ENCODE results near the gene CLEC6A.
"Not testable (repeated sequence)": the region's sequence is repeated elsewhere in the genome, so short reads cannot be mapped to it uniquely, and the experiment has no call there.

The CLEC6A gene

GRCh38 chr12:8455727-8456360 lies at the start of gene CLEC6A:
TSS of gene CLEC6A (plus strand) at chr12:8455962. CDS start at chr12:8456112, 150 bp downstream.
- DNase-seq (ENCODE audit: low read depth) = no peak

DNA sequence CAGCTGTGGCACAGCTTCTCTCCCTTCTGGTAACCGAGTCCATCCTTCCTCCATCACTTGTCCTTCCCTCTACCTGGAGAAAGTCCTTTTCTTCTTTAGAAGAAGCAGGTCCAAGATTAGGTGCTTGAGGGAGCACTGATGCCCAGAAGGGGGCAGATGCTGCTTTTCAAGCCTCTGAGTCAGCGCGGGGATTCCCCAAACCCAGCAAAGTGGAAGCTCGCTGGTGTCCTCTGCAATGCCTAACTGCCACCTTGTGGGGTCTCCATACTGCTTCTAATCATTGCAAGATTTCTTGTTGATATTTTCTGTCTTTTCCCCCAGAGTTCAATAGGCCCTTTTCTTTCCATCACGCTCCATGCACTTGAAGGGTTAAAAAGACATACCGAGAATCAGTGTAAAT lies 36.2 kb upstream of the CLEC6A start:
- DNase-seq (ENCODE audit: low read depth) = not testable (repeated sequence)

DNA sequence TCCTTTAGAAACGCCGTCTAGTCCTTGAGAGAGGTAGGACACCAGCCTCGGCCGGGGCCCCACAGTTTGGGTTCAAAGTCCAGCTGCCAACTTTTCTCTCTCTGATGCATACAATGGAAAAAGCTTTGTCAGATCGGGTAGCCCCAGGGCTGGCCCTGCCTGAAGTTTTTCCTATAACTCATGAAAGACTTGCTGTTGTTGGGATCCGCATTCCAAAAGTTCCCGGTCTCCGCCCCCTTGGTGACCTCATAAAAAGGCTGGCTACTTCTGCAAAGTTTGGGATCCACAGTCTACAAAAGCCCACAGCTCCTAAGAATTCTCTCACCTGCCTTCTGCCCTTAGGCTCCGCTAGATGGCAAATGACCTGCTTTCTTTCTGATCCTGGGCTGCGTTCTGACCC lies 35.3 kb upstream of the CLEC6A start:
- no peak for DNase-seq (ENCODE audit: low read depth)

DNA sequence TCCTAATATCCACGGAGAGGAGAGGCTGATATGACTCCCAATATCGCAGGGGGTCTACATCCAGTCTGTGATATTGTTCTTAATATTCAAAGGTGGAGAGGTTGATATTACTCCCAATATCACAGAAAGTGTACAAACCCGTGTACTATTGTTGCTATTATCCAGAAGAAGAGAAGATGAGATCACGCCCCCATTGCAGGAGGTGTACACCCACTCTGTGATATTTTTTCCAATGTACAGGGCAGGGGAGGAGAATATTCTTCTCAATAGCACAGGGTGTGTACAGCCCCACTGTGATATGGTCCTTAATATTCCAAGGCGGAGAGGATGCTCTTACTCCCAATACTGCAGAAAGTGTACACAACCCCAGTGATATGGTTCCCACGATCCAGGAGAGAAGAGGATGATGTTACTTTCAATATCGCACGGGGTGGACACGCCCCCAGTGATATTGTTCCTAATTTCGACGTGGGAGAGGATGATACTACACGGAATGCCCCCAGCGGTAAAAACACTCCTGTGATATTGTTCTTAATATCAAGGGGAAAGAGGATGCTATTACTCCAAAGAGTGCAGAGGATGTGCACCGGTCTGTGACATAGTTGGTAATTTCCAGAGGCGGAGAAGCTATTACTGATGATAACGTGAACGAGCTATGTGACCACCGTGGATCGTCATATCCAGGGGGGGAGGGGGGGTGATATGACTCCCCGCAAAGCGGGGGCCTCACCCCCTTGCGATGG lies 11.1 kb upstream of the CLEC6A start:
- not testable (repeated sequence) for DNase-seq (ENCODE audit: low read depth)

DNA sequence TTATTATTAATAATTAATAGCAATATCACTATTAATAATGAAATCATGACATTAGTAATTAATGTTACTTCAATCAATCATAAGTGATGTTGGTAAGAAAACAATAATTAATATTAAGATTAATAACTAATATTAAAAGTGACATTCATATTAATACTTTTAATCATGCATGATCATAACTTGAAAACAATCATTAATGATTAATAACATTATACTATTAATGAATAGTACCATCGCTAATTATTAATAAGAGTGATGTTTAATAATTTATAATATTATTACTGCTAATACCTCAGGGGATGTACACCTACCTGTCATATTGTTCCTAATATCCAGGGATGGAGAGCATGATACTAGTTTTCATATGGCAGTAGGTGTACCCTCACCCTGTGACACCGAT lies 10.0 kb upstream of the CLEC6A start:
- no peak for DNase-seq (ENCODE audit: low read depth)

- DNase-seq (ENCODE audit: low read depth) = no peak
Measured at GRCh38 chr12:8446642-8447547, 8.9 kb upstream of the CLEC6A start.

GRCh38 chr12:8449355-8449859 lies 6.4 kb upstream of the CLEC6A start:
- no peak for DNase-seq (ENCODE audit: low read depth)

DNA sequence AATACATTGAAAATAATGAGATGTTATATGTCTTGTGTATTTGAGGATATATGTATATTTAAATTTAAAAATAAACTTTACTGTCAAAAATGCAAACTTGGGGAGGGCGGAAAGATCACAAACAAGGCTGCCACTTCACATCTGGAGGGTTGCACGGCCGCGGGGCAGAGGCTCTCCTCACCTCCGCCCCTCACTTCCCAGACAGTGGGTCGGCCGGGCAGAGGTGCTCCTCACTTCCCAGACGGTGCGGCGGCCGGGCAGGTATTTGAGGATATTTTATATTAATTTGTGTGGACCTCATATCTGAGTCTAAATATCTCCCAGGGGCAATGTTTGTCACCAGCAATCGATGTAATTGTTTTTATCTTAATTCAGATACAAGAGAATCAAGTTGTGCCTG lies 3.7 kb upstream of the CLEC6A start:
- no peak for DNase-seq (ENCODE audit: low read depth)

GRCh38 chr12:8453021-8453513 lies 2.7 kb upstream of the CLEC6A start:
- no peak for DNase-seq (ENCODE audit: low read depth)

DNA sequence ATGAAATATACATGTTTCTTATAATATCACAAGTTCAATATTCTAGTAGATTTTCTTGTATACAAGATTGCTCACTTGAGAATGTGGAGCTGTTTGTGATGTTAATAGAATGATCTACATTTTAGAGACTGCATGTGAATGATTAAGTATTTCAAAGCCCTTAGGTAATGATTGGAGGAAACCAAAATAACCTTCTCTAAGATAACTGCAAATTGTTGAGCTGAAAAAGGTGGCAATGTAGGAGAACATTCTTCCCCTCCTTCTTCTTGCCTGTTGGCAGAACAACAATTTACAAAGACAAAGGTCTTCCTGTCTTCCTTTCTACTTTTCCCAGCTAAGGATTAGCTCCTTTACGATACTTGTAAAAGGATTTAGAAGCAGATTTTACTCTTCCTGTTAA lies 2.0 kb upstream of the CLEC6A start:
- DNase-seq (ENCODE audit: low read depth) = no peak

GRCh38 chr12:8455271-8455670 lies 491 bp upstream of the CLEC6A start:
- no peak for DNase-seq (ENCODE audit: low read depth)

GRCh38 chr12:8461426-8461825 lies 5.7 kb downstream of the CLEC6A start:
- DNase-seq (ENCODE audit: low read depth) = no peak

- DNase-seq (ENCODE audit: low read depth) = no peak
Measured at GRCh38 chr12:8465301-8465996, 9.7 kb downstream of the CLEC6A start.

- DNase-seq (ENCODE audit: low read depth) = no peak
Measured at GRCh38 chr12:8466241-8466640, 10.5 kb downstream of the CLEC6A start.

GRCh38 chr12:8471090-8471489 lies 15.3 kb downstream of the CLEC6A start:
- DNase-seq (ENCODE audit: low read depth) = no peak

DNA sequence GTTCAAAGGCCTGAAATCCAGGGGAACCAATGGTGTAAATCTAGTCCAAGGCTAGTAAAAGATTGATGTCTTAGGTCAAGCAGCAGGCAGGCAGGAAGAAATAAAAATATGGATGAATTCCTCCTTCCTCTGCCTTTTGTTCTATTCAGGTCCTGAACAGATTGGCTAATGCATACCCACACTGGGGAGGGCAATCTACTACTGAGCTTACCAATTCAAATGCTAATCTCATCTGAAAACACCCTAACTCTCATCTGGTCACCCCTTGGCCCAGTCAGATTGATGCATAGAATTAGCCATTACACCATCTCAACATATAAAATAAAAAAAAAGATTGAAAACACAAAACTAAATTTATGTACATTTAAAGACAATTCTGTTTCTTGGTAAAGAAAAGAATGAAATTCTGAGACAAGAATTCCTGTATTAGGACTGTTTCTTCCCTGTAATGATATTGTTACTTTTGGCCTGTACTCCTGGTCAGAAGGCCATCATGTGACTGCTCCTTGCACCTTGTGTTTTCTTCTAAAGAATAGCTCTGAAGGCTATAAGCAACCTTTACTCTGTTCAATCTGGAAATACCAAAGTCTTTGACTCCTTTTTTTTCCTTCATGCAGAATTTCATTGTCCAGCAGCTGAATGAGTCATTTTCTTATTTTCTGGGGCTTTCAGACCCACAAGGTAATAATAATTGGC lies 19.9 kb downstream of the CLEC6A start:
- DNase-seq (ENCODE audit: low read depth) = no peak

DNA sequence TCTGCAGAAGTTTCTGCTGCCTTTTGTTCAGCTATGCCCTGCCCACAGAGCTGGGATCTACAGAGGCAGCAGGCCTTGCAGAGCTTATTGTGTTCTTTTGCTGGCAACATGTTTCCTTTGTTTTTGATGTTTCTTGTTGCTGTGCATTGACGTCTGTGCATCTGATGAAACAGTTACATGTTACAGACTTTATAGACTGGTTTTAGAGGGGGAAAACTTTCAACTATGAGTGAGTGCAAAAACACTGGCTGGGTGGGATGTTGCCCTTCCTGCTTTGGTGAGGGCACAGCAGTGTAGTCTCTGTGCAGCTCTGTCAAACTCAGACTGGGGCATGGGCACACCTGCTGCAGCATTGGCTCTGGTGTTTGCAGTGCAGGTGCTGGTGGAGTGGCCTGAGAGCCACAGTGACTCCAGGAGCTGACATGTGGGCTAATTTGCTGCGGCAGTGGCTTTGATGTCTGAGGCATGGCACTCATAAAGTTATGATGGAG lies 26.9 kb downstream of the CLEC6A start:
- DNase-seq (ENCODE audit: low read depth) = no peak

GRCh38 chr12:8483079-8483478 lies 27.3 kb downstream of the CLEC6A start:
- no peak for DNase-seq (ENCODE audit: low read depth)

GRCh38 chr12:8491646-8492530 lies 36.1 kb downstream of the CLEC6A start:
- no peak for DNase-seq (ENCODE audit: low read depth)

DNA sequence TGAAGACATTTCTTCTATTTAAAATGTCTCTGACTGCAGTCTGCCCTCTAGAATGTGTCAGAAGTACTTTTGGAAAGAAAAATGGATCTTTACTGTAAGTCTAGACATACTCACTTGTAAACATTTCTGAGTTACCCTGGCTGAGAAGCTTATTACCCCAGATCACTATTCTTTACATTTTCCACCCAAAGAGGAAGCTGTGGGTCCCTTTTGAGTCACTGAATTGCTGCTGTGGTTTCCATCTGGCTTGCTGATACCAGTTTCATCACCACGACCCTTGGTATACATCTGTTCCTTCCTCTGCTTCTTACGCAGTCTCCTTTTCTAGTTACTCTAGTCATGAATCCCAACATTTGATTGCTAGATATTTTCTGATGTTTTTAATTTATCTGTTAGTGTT lies 37.3 kb downstream of the CLEC6A start:
- DNase-seq (ENCODE audit: low read depth) = no peak
